HG02840 (cell line): ENCODE data around the gene SORBS1.

ENCODE experiments used
- ATAC-seq: cut with Tn5 transposase; IDR thresholded peaks from one replicate; pipeline ENCODE4 v1.9.1; 2021; ENCODE audit warnings: mild to moderate bottlenecking, moderate library complexity, moderate number of reproducible peaks; ENCODE audit not compliant: unreplicated experiment, low FRiP score

Gene SORBS1

DNA sequence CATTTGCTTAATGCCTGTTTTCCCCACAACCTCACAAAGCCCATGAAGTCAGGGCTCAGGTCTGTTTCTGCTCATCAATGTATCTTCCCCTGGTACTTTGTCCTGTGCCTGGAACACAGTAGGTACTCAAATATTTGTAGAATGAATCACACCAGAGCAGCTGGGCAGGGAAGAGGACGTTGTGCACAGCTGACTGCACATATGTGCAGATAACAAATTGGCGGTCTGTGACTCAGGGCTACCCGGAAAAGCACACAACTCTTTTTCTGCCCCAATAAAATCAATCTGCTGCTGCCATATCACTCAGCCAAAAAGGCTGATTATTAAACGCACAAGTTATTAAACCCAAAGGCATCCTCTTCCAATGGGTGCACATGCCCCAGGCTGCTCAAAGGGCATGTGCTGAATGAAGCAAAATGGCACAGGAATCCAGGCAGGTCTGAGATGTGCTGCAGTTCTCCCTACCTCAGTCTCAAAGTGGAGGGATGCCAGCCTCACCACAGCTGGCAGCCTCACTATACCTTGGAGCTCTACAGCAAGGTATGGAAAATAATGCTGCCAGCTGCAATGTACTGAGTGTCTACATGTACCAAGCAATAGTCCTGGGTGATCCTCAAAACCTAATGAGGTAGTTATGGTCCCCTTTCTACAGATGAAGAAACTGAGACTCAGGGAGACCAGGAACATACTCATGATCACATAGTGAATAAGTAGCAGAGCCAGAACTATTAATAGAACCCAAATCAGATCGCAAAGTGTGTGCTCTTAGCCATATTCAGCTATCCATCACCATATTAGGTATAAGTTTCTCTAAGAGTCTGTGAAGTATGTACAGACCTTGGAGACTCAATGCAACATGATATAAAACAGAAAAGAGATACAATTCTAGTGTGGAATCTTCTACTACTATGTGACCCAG, 43.4 kb downstream of the SORBS1 start:
- no peak for ATAC-seq

GRCh38 chr10:95516774-95517373, 44.3 kb downstream of the SORBS1 start:
- ATAC-seq, result no peak

DNA sequence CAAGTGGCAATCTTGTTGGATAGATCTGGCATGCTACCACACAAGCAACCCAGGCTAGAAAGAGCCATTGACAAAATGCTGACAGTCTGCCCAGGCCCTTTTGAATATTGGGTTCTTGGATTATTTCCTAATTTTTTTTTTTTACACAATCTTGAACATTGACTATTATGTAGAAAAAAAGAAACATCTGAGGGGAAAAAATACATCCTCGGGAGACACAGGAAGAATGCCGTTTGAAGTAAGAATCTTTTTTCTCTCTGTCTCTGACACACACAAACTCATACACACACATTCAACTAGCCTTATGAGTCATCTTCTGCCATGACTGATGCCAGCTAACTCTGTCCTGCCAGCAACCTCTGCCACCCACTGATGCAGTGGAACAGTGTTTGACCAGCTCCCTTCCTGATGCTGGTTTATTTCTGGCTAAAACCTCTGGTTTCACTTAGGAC, 47.2 kb downstream of the SORBS1 start:
- no peak for ATAC-seq

GRCh38 chr10:95513008-95513589, 48.1 kb downstream of the SORBS1 start:
- no peak for ATAC-seq

GRCh38 chr10:95511314-95511713, 49.9 kb downstream of the SORBS1 start:
- no peak for ATAC-seq

DNA sequence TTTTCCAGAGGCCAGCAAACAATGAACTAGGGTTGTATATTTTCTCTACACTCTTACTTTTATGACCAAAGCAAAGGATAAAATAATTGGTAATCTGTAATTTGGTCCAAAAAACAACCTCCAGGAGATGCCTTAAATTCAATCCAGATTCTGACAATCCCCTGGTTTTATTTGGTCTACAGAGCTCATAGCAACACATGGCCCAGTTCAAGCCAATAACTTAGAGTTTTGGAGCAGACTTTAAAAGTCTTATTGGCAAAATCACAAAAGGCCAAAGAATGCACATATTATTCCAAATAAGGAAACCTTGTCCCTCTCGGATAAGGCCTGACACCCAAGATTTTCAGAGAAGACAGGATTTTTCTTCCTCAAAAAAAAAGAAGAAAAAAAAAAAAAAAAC, 51.9 kb downstream of the SORBS1 start:
- no peak for ATAC-seq

GRCh38 chr10:95508730-95509129, 52.4 kb downstream of the SORBS1 start:
- no peak for ATAC-seq

DNA sequence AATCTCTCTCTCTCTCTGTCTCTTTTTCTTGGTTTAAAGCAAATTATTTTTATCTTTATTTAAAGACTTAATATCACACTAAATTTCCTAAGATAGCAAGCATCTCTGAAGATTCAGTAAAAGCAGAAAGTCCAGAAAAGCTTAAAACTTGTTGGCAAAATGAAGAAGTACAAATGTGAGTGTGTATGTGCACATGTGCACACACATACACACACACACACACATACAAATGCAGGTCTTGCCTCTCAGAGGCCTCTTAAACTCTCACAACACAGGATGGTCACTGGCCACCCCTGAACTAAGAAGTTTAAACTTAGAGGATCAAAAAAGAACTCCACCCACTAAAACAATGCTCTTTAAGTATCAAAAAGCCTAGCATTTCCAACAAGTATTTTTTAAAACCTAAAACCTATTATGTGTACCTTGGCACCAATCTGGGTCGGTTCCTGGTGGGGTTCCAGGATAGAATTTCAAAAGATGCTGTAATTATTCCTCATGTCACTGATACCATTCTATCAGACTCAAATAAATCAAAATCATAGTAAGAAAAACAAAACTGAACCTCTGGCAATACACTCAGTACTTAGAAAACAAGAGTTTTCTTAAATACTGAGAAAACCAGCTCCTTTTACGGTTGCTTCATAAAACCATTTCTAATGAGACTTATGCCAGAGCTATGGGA, 55.0 kb downstream of the SORBS1 start:
- ATAC-seq, result no peak

DNA sequence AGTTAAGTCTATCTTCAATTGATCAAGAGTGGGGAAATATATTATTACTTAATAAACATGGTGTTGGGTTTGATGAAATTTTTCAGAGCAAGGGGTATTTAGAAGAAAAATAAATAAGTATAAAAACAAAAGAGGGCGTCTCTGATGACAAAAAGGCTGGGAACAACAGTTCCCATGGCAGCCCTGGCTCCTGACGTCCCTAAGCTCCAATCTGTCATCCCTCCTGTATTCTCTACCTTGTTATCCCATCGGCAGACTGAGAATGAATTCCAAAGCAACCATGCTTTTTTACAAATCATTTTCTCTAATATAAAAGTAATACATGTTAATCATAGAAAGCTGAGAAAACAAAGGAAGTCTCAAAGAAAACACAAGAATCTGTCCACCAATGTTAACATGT, 55.5 kb downstream of the SORBS1 start:
- no peak for ATAC-seq

- no peak for ATAC-seq
These were observed 56.0 kb downstream of the SORBS1 start for GRCh38 chr10:95505084-95505610.

DNA sequence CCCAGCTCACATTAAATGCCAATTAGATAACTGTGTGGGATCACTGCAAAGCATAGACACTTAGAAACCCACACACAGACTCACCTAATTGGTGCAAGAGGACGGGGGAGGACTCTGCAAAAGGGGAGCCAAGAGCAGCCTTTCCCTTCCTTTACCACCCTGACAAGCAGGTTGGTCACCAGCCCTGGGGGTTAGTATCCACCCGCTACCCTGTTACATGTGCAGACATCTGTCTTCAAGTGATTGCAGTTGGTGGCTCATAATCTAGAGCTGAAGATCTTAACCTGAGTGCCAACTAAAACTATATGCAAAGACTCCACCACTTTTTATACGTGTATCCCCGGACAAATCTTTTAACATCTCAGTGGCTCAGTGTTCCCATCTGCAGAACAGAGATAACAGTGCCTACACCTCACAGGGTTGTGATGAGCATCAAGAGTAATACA, 56.9 kb downstream of the SORBS1 start:
- no peak for ATAC-seq

DNA sequence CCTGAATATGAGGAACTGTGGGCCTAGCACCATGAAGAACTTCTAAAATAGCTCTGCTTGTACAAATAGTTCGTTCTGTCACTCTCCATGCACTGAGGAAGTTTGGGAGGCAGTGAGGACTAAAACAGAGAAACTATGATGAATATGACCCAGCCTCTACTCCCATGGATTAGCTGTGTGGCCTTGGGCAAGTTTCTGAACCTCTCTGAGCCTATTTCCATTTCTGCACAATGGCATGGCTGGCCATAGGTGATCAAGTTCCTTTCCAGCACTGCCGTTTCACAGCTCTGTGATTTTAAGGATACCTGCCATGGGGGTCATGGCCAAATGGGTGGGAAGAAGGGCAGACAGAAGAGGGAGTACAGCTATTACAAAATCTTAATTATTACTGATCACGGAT, 57.6 kb downstream of the SORBS1 start:
- no peak for ATAC-seq

DNA sequence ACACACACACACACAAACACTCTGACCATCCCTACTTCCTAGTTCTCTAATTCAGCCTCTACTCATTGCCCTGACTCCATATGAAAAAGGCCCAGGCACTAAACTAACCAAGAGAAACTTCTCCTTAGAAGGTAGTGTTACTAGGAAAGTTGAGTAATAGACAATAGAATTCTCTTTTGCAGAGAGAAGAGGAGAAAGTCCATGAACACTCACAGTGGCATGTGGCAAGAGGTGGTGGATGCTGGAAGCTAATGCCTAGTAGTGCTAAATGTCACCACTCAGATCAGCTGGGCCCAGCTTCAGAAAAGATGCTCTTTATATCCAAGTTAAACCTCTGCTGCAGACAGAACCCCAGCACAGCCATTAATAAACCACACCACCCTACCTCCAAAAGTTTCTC, 58.2 kb downstream of the SORBS1 start:
- no peak for ATAC-seq

- no peak for ATAC-seq
These were observed 58.8 kb downstream of the SORBS1 start for GRCh38 chr10:95502377-95502776.

- no peak for ATAC-seq
These were observed 59.7 kb downstream of the SORBS1 start for GRCh38 chr10:95501203-95502094.

DNA sequence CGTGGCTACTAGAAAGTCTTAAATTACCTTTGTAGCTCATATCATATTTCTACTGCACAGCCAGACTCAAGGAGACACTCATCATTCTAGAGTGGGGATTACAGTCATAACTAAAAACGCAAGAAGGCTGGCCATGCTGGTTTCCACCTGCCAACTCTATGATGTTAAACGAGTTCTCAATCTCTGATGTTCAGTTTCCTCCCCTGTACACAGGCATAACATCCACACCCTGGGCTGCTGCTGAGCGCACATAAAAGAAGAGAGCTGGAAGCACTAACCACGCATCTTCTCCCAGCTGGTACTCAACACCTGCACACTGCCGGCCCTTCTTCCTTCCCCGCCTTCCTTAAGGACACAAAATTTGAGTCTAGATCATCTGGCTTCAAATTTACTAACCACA, 60.5 kb downstream of the SORBS1 start:
- ATAC-seq, result no peak

- no peak for ATAC-seq
These were observed 61.1 kb downstream of the SORBS1 start for GRCh38 chr10:95500097-95500496.

DNA sequence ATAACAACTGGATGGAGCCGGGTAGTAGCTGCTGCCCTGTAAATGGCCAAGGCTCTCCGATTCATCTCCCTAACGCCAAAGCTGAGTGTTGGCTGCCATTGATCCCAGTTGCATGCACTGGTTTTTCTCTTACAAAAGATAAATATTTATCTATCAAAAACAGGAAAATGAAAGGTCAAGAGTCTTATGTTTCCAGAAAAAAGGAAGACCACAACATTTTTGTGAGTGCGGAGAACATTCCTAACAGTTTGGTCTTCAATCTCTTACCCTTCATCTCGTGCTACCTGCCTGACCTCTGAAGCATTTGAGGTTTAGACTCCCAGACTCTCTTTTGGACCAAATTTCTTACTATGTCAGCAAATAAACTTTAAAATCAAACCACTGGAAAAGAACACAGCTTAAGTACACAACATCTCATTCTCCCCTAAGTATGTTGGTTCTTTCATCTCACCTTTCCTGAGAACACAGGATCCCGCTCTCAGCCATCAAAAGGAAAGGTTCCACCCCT, 61.6 kb downstream of the SORBS1 start:
- no peak for ATAC-seq

- ATAC-seq, result no peak
These were observed 64.2 kb downstream of the SORBS1 start for GRCh38 chr10:95496951-95497350.
